ENCODE results near the gene FABP7. TPM values are rescaled to one million over a fixed set of nuclear protein-coding genes. Genes with fewer than 3 reads are reported as not detected.
A peak's percentile ranks its signal among the peaks of the same experiment; 100 is the strongest.

The FABP7 gene
- total and polyA plus RNA-seq, 2 of the 13 experiments (the other 11 are each of a cell fraction or from before 2014, with no cell fraction given) = not detected

DNA sequence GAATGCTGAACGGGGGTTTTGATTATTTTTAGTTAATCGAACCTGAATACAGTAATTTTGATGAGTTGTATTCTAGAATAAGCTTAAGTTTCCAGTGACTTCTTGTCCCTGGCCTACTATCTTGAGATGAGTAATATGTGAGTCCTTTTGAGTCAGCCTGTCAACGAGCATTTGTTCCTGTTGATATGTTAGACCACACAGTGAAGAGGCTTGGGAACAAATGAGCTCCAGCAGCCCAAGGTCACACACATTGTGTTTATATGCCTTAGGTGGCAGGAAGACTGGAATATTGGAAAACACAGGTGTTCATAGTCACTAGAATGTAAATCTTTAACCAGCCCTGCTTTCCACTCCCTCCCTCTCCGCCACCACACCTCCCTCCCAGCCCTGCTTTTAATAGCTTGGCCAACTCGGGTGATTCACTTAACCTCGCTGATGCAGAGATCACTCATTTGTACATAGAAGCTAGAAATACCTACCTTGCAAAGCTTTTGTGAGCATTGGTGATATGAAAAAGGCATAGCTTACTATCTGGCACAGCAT lies 18.7 kb downstream of the FABP7 start (continued):
- TF ChIP-seq, protein P1, sequence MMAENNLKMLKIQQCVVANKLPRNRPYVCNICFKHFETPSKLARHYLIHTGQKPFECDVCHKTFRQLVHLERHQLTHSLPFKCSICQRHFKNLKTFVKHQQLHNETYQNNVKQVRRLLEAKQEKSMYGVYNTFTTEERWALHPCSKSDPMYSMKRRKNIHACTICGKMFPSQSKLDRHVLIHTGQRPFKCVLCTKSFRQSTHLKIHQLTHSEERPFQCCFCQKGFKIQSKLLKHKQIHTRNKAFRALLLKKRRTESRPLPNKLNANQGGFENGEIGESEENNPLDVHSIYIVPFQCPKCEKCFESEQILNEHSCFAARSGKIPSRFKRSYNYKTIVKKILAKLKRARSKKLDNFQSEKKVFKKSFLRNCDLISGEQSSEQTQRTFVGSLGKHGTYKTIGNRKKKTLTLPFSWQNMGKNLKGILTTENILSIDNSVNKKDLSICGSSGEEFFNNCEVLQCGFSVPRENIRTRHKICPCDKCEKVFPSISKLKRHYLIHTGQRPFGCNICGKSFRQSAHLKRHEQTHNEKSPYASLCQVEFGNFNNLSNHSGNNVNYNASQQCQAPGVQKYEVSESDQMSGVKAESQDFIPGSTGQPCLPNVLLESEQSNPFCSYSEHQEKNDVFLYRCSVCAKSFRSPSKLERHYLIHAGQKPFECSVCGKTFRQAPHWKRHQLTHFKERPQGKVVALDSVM (CRISPR knock-in tag; IDR thresholded peaks at IDR 0.05) = no peak; the same call in 1 of the 2 replicates
- TF ChIP-seq ZNF101 (CRISPR knock-in tag; IDR thresholded peaks at IDR 0.05; ENCODE audit: borderline replicate concordance, low read depth) (no peak), ZIK1 (CRISPR knock-in tag; IDR thresholded peaks at IDR 0.05; ENCODE audit: borderline replicate concordance, low read depth) (no peak), BRCA1 (CRISPR knock-in tag; IDR thresholded peaks at IDR 0.05) (peak; percentile 39; the same call in 1 of the 2 replicates), HDAC1 (CRISPR knock-in tag; IDR thresholded peaks at IDR 0.05) (peak; percentile 70)
- TF ChIP-seq, protein P2, sequence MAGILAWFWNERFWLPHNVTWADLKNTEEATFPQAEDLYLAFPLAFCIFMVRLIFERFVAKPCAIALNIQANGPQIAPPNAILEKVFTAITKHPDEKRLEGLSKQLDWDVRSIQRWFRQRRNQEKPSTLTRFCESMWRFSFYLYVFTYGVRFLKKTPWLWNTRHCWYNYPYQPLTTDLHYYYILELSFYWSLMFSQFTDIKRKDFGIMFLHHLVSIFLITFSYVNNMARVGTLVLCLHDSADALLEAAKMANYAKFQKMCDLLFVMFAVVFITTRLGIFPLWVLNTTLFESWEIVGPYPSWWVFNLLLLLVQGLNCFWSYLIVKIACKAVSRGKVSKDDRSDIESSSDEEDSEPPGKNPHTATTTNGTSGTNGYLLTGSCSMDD (CRISPR knock-in tag; IDR thresholded peaks at IDR 0.05) = no peak
- TF ChIP-seq, protein P3, sequence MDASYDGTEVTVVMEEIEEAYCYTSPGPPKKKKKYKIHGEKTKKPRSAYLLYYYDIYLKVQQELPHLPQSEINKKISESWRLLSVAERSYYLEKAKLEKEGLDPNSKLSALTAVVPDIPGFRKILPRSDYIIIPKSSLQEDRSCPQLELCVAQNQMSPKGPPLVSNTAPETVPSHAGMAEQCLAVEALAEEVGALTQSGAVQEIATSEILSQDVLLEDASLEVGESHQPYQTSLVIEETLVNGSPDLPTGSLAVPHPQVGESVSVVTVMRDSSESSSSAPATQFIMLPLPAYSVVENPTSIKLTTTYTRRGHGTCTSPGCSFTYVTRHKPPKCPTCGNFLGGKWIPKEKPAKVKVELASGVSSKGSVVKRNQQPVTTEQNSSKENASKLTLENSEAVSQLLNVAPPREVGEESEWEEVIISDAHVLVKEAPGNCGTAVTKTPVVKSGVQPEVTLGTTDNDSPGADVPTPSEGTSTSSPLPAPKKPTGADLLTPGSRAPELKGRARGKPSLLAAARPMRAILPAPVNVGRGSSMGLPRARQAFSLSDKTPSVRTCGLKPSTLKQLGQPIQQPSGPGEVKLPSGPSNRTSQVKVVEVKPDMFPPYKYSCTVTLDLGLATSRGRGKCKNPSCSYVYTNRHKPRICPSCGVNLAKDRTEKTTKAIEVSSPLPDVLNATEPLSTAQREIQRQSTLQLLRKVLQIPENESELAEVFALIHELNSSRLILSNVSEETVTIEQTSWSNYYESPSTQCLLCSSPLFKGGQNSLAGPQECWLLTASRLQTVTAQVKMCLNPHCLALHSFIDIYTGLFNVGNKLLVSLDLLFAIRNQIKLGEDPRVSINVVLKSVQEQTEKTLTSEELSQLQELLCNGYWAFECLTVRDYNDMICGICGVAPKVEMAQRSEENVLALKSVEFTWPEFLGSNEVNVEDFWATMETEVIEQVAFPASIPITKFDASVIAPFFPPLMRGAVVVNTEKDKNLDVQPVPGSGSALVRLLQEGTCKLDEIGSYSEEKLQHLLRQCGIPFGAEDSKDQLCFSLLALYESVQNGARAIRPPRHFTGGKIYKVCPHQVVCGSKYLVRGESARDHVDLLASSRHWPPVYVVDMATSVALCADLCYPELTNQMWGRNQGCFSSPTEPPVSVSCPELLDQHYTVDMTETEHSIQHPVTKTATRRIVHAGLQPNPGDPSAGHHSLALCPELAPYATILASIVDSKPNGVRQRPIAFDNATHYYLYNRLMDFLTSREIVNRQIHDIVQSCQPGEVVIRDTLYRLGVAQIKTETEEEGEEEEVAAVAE (CRISPR knock-in tag; IDR thresholded peaks at IDR 0.05; ENCODE audit: borderline replicate concordance) = peak; percentile 63; the same call in 1 of the 2 replicates
